ENCODE results near the gene ZNF329.

- TF ChIP-seq CTCF (conservative IDR thresholded peaks at IDR 0.05; ENCODE audit: low read length): no peak
- no peak for TF ChIP-seq EZH2phosphoT487 (IDR thresholded peaks at IDR 0.05; ENCODE audit: borderline replicate concordance)
Measured at GRCh38 chr19:58134244-58134643, 16.3 kb downstream of the ZNF329 start.
